AG09309 (cell line): Measurements from ENCODE around the gene MPEG1.
A peak's percentile ranks its signal among the peaks of the same experiment; 100 is the strongest.

Experiments used
- DNase-seq: peaks from one replicate; pipeline ENCODE4 v3.0.0-alpha.2; 2010; ENCODE audit warnings: low read depth
- H3K4me3 ChIP-seq: 2 replicates; pipeline ENCODE4 v1.5.1; 2011; ENCODE audit warnings: mild to moderate bottlenecking, low read depth, low read length, moderate library complexity; ENCODE audit not compliant: control insufficient read depth
- TF ChIP-seq, protein P1 (sequence below): IDR thresholded peaks from 2 replicates; pipeline ENCODE4 v1.5.1; 2011; ENCODE audit warnings: mild to moderate bottlenecking, low read depth, low read length, inconsistent platforms; ENCODE audit not compliant: insufficient read depth, control insufficient read depth; ENCODE audit errors: missing control alignments

Gene MPEG1

DNA sequence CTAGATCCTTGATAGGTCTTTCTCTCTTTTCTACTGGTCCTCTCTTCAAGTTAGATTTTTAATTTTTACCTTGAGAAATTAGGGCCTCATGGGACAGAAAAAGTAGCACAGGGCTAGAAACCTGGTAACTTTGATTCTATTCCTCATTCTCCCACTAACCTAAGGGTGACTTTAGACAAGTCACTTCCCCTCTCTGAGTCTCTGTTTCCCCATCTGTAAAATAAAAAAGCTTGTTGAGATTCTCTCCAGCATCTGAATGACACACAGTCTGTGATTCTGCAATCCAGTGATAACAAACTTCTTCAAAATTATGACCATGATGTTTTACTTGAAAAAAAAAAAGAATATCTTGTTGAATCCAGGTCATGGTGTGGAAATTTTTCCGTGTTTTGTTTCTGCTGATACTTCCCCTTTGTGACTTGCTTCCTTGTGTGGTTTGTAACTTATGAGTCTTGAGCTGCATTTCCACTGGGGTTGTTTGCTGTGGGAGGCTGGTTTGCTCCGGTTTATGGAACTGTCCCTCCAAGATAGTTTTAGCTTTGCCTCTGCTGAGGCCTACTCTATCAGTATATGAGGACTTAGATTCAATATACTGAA lies 9.8 kb upstream of the MPEG1 start:
- DNase-seq = no peak
- TF ChIP-seq, protein P1, sequence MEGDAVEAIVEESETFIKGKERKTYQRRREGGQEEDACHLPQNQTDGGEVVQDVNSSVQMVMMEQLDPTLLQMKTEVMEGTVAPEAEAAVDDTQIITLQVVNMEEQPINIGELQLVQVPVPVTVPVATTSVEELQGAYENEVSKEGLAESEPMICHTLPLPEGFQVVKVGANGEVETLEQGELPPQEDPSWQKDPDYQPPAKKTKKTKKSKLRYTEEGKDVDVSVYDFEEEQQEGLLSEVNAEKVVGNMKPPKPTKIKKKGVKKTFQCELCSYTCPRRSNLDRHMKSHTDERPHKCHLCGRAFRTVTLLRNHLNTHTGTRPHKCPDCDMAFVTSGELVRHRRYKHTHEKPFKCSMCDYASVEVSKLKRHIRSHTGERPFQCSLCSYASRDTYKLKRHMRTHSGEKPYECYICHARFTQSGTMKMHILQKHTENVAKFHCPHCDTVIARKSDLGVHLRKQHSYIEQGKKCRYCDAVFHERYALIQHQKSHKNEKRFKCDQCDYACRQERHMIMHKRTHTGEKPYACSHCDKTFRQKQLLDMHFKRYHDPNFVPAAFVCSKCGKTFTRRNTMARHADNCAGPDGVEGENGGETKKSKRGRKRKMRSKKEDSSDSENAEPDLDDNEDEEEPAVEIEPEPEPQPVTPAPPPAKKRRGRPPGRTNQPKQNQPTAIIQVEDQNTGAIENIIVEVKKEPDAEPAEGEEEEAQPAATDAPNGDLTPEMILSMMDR = no peak
- H3K4me3 ChIP-seq = no peak overlapping the region

DNA sequence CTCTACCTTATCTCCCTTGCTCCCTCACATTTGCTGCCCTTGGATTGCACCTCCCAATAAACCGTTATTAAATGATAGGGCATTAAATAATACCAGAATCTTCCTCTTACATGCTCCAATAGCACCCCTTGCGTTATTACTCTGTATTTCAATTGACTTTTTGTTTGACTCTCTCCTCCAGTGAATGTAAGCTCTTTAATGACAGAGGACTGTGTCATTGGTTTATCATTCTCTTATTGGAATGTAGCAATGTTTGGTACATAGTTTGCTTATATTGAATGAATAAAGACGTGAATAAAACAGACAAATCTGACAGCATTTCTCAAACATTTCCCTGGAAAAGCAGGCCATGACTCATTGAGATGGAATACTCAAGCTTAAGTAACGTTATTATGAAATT lies 8.7 kb upstream of the MPEG1 start:
- no peak overlapping the region for H3K4me3 ChIP-seq
- TF ChIP-seq, protein P1 = peak; percentile 27
- DNase-seq = peak; percentile 79

DNA sequence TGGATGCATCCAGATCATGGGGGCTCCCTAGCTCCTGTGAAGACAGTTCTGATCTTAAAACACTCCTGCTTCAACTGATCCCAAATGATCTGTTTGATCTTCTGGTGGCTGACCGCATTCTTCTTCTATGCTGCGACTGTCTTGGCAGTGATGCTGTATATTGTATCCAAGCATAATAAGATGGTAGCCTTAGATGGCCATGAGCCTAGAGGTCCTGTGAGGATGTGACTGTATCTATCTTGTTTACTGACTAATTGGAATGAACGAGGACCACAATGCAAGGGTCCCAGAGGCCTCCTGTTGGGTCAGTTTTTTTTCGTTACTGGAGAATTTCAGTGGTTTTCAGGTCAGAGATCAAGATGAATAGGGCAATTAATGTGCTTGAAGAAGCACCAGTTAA lies 7.1 kb upstream of the MPEG1 start:
- H3K4me3 ChIP-seq = no peak overlapping the region
- DNase-seq = no peak
- TF ChIP-seq, protein P1 = no peak

GRCh38 chr11:59218893-59219292 lies 6.2 kb upstream of the MPEG1 start:
- H3K4me3 ChIP-seq = no peak overlapping the region
- no peak for DNase-seq
- TF ChIP-seq, protein P1 = no peak

DNA sequence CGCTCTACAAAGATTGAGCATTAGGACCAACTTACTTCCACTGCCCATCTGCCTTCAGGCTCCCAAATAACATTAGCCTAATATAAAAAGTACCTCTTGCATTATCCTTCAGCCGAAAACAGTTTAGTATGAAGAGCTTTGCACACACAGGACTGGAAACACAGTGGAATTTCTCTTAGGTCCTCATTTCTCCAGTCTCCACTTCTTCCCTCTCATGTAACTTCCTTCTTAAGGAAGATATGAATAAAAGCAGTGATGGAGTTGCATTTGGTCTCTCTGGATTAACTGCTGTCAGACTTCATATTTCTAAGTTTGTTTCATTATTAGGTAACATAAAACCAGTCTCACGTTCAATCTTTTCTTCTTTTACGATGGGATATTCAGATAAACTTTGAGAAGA lies 5.6 kb upstream of the MPEG1 start:
- TF ChIP-seq, protein P1 = no peak
- DNase-seq = no peak
- H3K4me3 ChIP-seq = no peak overlapping the region

GRCh38 chr11:59216641-59217564 lies 4.2 kb upstream of the MPEG1 start:
- no peak overlapping the region for H3K4me3 ChIP-seq
- TF ChIP-seq, protein P1 = no peak
- DNase-seq = no peak
